NCI-H2171 treated with DMSO at 0.1 percent for 48 hours (cell line): ENCODE measurements around the gene FADS6.
"Not testable (repeated sequence)": the region's sequence is repeated elsewhere in the genome, so short reads cannot be mapped to it uniquely, and the experiment has no call there.

Experiments
- DNase-seq: peaks from one replicate; lab custom pipeline; 2025; lab: John Stamatoyannopoulos, UW

FADS6 gene

DNA sequence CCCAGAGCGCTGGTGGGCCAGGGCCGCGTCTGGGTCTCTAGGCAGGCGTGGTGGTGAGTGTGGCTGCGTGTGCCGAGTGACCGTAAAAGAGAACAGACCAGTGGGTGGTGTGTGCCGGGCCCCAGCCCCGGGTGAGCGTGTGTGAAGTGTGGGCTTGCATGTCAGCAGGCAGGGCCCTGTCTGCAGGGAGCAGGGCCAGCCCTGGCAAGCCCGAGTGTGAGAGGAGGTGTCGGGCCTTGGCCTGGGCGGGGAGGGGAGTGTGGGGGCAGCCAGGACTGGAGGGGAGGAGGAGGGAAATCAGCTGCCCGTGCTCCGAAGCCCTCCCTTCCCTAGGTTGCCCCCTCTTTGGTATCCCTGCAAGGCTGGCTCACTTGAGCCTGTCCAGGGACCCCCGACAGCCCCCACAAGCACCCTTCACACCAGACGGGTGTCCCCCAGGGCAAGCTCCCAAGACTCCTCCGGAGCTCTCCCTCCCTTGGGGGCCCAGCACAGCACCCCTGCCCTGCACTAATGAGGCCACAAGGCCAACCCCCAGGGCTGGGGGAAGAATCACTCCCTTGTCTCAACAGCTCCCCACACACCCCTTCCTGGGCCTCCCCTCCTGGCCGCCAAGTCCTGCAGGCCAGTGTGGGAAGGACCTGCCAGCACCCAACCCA is 27.7 kb upstream of the FADS6 start:
- DNase-seq, result peak; percentile 78

DNA sequence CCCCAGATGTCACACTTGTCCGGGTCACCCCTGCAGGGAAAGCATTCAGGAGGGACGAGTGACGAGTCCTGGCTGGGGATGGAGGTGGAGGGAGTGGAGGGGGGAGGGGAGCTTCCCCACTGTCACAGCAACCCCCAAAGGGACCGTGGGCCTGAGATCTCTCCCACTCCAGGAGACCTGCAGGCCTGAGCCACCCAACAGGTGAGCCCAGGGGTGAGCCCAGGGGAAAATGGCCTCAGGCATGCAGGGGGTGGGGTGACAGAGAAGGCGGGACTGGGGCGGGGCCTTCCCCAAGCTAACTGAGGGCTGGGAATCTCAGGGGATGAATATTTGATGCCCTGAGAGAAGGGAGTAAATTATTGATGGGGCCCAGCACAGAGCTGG is 27.2 kb upstream of the FADS6 start:
- peak; percentile 78 for DNase-seq

DNA sequence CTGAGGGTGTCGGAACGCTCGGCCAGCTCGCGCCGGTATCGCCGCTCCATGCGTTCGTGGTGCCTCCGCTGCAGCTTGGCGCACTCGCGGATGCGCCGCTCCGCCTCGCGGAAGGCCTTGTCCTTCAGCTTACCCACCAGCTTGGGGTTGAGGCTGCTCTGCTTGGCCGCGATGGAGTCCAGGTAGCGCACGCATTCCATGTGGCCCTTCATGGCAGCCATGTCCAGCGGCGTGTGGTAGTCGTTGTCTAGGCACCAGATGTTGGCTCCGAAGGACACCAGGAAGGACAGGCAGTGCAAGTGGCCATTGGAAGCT is 26.8 kb upstream of the FADS6 start:
- no peak for DNase-seq

DNA sequence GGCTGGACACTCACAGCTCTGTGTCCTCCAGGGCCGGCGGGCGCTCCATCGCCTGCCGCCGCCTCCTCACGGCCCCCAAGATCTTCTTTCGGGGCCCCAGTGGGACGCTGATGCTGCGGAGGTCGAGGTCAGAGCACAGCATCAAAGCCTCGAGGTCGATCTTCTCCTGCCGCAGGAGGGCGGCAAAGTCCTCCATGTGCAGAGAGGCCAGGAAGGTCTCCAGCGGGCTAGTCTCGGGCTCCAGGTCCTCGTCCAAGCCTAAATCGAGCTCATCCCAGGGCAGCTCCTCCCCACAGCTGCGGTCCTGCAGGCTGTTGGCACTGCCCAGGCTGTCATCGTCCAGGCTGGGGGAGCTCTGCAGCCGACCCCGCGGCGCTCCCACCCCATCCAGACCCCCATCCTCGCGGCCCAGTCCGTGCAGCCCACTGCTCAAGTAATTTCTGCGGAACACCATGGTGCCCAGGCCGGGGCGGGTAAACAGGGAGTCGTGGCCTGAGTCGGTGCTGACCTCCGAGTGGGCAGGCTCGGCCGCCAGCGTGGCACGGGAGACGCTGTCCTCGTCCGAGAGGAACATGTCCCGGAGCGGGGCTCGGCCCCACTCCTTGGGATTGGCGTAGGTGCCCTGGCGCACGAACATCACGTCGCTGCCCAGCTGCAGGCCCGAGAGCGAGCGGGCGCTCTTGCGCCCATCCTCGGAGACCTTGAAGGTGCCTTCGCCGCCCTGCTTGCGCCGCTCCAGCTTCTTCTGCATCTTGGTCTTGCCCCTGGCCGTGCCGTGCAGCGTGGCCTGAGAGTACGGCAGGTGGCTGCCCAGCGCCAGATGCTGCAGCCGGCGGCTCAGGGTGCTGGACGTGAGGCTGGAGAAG is 26.2 kb upstream of the FADS6 start:
- DNase-seq, result no peak

DNA sequence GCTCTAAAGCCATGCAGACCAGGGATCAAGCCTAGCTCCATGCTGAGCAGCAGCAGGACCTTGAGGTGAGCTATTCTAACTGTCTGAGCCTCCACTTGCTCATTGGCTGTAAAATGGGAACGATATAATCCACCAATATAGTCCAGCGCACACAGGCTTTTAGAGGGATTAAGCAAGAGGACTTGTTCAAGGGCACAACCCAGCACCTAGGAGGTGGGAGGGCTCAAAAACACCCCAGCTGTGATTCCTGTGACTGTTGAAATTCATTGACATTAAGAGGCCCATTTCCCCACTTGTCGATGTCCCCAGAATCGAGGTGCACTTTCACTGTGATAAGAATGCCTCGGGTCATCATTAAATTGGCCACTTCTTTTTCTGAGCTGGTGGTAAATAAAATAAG is 25.5 kb upstream of the FADS6 start:
- DNase-seq, result no peak

DNA sequence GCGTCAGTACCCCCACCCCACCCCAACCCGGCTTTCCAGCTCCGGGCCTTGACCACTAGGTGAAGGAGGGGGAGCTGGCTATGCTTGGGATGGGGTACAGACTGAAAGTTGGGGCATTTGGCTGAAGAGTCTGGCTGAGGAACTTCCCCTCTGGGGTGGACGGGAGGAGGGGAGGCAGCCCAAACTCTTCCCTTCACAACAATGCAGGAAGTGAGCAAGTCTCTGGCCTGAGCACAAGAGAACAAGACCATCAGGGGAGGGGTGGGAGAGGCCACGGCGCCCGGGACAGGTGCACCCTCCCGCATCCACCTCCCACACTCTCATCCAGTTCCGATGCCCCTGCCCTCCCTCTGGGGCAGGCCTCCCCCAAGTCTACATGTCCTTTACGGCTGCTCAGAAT is 24.0 kb upstream of the FADS6 start:
- no peak for DNase-seq

DNA sequence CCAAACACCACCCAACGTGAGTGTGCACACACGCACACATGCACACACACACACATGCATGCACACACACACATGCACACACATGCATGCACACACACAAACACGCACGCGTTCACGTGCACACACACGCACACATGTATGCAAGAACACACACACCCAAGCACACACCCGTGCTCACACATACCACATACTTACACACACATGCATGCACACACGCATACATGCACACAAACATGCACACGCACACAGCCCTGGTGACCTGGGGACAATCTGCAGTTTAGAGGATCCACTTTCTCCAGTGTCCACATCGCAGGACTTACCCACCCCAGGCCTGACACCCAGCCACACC is 23.4 kb upstream of the FADS6 start:
- no peak for DNase-seq

DNA sequence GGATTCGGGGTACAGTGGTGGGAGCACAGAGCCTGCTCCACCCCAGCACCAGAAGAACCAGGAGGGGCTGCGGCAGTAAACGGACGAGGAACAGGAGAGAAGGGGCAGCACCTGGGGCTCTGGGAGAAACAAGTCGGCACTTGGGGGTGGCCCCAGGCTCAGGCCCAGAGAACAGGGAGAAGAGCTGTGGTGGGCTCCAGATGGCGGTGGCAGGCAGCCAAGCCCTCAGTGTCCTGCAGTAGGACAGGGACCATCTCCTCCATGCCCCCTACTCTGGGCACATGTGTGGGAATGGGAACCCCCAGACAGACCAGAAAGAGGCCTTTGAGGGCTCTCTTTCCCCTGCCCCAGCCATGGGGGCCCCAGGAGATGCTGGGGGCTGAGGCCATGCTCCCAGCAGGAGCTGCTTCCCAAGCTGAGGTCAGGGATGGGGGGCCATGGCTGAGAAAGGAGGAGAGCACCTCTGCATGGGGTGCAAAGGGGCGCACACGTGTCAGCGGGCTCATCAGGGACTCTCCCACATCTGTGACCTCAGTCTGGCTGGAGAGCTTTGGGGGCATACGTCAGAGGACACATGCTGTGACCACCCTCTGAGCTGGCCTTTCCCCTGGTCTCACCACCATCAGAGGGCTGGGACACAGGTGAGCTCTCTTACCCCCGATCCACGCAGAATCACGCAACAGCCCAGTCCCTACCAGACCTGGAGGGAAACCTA is 22.9 kb upstream of the FADS6 start:
- DNase-seq, result no peak

DNA sequence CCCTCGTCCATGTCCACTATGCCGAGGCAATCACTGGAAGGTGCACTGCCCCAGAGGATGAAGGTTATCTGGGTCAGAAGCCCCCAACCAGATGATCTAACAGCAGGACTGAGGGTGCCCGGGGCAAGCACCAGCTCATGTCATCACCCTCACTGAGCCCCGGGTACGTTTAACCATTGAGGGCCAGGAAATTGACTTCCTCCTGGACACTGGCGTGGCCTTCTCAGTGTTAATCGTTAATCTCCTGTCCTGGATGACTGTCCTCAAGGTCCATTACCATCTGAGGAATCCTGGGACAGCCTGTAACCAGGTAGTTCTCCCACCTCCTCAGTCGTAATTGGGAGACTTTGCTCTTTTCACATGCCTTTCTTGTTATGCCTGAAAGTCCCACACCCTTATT is 18.0 kb upstream of the FADS6 start:
- DNase-seq, result not testable (repeated sequence)

DNA sequence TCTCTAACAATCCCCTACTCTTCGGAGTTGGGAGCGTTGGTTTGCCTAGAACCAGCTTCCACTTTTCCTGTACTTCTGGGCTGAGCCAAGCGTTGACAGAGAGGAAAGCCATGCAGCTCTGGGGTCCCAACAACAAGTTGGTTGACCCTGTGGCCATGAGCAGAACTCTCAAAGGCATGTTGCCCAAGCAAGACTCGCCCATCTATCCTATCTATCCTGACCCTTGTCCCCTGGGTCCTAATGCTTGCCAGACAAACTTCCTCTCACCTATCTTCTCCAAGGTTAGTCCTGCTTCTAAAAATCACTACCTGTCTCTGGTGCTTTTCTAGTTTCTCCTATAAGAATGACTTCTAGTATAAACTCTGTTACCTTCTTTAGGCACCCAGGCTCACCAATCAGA is 15.7 kb upstream of the FADS6 start:
- DNase-seq, result not testable (repeated sequence)

DNA sequence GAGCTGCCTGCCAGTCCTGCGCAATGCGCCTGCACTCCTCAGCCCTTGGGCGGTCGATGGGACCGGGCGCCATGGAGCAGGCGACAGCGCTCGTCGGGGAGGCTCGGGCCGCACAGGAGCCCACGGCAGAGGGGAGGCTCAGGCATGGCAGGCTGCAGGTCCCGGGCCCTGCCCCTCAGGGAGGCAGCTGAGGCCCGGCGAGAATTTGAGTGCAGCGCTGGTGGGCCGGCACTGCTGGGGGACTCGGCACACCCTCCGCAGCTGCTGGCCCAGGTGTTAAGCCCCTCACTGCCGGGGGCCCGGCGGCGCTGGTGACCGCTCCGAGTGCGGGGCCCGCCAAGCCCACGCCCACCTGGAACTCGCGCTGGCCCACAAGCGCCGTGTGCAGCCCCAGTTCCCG is 13.6 kb upstream of the FADS6 start:
- DNase-seq, result no peak

DNA sequence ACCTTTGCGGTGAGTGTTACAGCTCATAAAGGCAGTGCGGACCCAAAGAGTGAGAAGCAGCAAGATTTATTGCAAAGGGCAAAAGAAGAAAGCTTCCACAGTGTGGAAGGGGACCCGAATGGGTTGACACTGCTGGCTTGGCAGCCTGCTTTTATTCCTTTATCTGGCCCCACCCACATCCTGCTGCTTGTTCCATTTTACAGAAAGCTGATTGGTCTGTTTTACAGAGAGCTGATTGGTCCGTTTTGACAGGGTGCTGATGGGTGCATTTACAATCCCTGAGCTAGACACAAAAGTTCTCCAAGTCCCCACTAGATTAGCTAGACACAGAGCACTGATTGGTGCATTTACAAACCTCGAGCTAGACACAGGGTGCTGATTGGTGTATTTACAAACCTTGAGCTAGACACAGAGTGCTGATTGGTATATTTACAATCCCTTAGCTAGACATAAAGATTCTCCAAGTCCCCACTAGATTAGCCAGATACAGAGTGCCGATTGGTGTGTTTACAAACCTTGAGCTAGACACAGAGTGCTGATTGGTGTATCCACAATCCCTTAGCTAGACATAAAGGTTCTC is 12.9 kb upstream of the FADS6 start:
- not testable (repeated sequence) for DNase-seq

DNA sequence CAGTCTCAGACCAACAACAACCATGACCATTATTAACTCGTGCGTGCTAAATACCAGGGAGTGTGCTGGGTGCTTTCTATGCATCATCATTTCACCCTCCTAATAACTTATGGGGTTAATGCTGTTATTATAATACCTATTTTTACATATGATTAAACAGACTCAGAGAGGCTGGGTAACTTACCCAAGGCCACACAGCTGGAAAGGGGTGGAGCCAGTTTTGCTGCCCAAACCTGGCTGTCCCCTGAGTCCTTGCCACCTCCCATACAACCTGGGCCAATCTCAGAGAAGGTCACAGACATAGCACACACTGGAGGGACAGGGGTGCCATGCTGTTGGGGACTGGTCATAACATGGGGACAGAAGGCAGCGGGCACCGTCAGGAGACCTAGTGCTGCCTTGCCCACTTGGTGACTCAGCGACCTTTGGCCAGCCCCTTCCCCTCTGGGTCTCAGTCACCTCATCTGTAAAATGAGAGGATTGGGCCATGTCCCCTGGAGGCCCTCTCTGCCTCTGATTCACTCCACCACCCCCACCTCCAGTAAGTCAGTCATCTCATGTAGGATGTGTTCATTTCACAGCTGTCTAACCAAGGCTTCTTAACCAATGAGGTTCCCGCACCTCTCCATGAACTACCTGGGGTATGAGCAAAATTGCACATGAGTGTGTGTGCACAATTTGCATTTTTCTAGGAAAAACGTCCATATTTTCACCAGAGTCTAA is 11.4 kb upstream of the FADS6 start:
- no peak for DNase-seq

DNA sequence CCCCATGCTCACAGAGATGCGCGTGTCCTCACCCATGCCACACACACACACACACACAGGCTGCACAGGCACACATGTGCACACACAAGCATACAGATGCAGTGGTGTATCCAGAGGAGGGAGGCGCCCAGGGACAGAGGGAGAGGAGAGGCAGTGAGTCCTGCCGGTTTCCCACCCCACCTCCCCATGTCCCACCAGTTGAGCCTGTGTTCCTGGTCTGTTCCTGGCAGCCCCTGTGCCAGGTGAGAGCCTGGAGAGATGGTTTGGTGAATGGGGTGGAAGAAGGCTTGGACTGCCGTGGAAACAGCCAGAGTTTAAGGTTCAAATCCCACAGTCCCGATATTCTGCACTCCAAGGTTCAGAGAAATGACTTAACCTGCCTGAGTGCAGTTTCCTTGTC is 10.2 kb upstream of the FADS6 start:
- DNase-seq, result no peak

DNA sequence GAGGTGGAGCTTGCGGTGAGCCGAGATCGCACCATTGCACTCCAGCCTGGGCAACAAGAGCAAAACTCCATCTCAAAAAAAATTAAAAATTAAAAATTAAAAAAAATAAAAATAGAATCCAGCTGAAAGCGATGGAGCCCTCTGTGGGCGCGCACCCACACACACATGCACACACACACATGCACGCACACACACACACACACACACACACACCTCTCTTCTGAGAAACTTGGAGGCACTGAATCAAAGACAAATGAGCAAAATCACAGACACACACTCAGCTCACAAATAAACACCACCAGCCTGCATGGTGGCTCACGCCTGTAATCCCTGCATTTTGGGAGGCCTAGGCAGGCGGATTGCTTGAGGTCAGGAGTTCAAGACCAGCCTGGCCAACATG is 9.6 kb upstream of the FADS6 start:
- DNase-seq, result no peak

DNA sequence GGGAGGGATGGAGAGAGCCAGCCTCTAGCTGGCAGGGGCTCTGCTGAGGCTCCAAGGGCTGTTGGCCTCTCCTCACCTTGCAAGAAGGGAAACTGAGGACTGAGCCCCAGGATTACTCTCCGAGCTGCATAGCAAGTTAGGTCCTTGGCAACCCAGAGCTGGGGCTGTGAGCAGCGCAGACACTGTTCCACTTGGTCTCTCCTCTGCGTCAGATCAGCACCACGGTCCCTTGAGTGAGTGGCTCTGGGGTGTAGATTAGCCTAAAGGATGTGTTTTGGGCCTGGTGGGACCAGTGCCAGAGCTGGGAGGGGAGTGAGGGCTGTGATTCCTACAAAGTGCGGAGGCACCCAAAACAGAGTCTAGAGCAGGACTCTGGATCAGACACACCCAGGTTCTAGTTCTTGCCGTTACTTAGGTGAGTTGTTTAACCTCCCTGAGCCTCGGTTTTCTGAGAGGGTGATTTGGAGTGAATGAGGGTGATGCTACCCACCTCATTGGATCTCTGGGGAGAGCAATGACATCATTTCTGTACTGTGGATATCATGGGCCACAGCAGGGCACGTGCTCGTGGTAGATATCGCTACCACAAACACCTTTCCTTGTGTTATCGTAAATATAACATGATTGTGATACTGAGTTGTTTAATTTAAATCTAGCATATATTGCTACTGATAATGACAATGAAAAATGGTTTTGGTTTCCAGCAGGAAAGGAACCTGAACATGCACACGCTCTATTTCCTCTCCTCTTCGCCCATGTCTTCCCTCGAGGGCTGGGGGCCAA is 8.1 kb upstream of the FADS6 start:
- DNase-seq, result no peak

DNA sequence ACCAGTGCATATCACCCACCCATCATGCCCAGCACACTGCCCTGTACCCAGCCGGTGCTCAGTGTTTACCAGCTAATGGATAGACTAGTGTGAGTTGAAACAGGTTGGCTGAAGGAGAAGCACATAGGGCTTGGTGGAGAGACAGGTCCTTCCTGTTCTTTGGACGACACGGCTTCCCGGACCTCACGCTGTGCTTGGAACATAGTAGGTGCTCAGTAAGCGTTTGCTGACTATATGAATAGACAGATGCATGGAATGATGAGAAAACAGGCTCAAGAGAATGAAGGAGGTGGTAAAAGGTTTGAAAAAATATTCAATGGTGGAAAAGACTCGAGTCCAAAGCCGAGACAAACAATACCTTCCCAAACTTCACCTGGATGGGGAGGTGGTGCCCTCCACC is 6.8 kb upstream of the FADS6 start:
- DNase-seq, result no peak

DNA sequence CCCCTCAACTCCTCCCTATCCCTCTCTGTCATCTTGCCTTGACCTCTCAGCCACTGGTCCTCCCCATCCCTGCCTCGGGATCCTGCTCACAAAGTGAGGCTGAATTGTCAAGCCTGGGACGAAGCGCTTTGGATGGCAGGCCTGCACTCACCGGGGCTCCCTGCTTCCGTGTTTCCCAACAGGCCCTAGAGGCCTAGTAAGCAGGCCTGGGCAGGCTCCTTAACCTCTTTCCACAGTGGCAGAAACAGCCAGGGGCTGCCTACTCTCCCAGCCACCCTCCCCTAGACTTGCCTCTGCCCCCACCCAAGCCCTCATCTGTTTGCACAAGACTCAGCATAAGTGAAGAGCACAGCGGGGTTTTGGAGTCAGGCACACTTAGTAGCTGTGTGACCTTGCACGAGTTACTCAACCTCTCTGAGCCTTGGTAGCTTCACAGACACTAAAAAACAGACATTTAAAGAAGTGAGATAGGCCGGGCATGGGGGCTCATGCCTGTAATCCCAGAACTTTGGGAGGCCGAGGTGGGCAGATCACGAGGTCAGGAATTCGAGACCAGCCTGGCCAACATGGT is 5.0 kb upstream of the FADS6 start:
- DNase-seq, result no peak

DNA sequence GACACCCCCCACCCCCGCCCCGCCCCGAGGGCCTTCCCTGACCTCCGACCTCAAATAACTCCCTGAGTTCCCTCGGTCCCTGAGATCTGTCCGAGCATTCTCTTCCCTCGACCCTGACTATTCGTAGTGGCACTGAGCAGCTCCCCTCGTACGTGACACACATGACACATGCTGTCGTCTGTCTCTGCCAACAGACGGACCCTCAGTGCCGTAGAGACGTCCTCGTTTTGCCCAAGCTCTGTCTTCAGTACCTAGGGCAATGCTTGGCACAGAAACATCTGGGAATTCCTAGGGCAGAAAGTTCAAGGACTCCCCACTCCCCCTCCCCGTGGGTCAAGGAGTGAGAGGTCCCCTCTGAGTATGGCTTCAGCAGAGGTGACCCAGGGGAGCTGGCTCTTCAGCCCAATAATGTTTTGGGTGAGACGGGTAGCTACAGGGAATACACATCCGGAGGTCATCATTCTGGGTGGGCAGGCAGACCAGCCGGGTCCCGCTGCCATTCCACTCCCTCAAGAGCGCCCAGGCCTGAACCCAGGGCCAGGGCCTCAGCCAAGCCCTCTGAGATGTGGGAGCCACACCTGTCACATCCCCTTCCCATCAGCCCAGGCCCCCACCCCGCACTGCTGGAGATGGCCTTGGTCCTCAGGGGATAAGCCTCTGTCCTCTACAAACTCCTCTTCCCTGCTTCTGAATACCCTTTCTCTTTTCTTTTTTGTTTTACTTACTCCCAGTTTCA is 671 bp upstream of the FADS6 start:
- no peak for DNase-seq

DNA sequence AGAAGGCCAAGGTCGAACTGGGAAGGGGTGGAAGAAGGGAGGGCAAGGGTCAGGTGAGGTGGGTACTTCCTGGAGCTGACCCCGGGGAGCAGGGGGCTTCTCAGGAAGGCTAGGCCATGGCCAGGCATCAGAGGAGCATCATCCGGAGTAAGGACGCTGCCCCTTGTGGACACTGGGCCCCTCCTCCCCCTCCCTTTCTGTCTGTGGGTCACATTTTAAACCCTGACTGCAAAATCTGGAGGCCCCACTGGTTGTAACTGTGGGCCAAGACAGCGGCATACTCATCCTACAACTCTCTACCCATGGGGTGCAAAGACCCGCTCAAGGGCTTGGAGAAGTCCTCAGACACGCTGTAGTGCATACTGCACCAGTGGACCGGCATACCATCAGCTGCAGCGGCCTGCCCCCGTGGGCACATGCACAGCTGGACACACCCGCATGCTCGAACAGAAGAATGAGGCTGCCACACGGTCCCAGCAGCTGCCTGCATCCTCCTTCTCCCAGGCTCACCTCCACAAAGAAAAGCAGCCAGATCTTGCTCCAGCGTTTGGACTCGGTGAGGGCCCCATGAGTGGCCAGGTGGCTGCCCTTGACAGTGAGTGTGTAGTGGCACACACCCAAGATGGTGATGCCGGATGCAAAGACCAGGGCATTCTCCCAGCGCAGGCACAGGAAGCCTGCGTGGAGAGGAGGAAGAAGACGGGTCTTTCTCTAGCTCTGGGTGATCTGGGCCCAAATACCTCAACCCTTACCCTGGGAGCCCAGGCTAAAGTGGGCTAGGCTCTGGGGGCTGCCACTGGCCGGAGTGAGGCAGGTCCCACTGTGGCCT is 1.2 kb downstream of the FADS6 start:
- no peak for DNase-seq
